Cardiac fibroblast (primary cell): ENCODE data around the gene NKAIN2.
A peak's percentile ranks its signal among the peaks of the same experiment; 100 is the strongest.

ENCODE experiments used
- DNase-seq, 2 donors: peaks; one replicate each; pipeline versions ENCODE4 v3.0.0 to v3.0.0-alpha.2; 2010; ENCODE audit warnings: low read depth in 2 of 2
- H3K4me3 ChIP-seq, 2 donors: replicated peaks in 1 of 2; 1 replicate in 1 of 2; 2 replicates in 1 of 2; pipeline ENCODE4 v1.5.1; 2011; ENCODE audit warnings: low read depth in 2 of 2, low read length in 2 of 2, mild to moderate bottlenecking in 2 of 2, moderate library complexity in 1 of 2
- TF ChIP-seq, protein P1 (sequence below): IDR thresholded peaks from one replicate; pipeline ENCODE4 v1.5.1; 2011; ENCODE audit warnings: low read depth, mild to moderate bottlenecking, low read length, inconsistent platforms

Gene NKAIN2

DNA sequence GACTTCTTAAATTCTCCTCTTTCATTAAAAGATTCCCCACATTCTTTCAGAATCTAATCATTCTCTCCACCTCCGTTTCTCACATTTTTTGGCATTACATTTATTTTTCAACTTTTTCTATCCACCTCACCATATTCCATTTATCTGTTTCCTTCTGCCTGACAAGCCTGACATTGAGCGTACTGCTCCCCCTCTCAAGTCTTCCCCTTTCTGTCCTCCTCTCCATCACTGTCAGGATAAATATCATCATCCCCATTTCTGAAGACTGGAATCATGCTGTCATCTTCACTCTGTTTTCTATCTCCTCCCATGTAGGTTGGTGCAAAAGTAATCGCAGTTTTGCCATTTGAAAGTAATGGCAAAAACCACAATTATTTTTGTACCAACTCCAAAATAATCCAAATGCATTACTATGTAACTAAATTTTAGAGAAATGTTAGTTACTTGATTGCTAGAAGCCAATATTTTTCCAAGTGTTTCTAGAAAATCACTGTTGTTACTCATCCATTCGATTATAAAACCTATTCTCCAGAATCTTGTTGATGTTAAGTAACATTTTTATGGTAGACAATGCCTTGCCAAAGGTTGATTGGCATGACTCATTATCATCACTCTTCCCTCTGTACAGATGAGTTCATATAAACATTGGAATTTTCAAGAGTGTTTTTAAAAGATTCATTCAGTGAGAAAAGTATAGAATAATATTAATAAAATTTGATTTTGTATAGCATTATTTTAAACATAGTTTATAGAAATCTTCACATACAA lies 866.2 kb downstream of the NKAIN2 start:
- no peak overlapping the region for H3K4me3 ChIP-seq

GRCh38 chr6:124670801-124671200 lies 867.1 kb downstream of the NKAIN2 start:
- no peak for DNase-seq
- H3K4me3 ChIP-seq: no peak overlapping the region
- TF ChIP-seq, protein P1, sequence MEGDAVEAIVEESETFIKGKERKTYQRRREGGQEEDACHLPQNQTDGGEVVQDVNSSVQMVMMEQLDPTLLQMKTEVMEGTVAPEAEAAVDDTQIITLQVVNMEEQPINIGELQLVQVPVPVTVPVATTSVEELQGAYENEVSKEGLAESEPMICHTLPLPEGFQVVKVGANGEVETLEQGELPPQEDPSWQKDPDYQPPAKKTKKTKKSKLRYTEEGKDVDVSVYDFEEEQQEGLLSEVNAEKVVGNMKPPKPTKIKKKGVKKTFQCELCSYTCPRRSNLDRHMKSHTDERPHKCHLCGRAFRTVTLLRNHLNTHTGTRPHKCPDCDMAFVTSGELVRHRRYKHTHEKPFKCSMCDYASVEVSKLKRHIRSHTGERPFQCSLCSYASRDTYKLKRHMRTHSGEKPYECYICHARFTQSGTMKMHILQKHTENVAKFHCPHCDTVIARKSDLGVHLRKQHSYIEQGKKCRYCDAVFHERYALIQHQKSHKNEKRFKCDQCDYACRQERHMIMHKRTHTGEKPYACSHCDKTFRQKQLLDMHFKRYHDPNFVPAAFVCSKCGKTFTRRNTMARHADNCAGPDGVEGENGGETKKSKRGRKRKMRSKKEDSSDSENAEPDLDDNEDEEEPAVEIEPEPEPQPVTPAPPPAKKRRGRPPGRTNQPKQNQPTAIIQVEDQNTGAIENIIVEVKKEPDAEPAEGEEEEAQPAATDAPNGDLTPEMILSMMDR: no peak

More for the DNA sequence above, 866.2 kb downstream of the NKAIN2 start:
- no peak for DNase-seq
- TF ChIP-seq, protein P1: no peak

GRCh38 chr6:124671324-124671723 lies 867.7 kb downstream of the NKAIN2 start:
- no peak for DNase-seq
- TF ChIP-seq, protein P1: no peak
- no peak overlapping the region for H3K4me3 ChIP-seq

- no peak overlapping the region for H3K4me3 ChIP-seq
- DNase-seq: no peak
- TF ChIP-seq, protein P1: no peak
Measured at GRCh38 chr6:124674042-124674441, 870.4 kb downstream of the NKAIN2 start.

DNA sequence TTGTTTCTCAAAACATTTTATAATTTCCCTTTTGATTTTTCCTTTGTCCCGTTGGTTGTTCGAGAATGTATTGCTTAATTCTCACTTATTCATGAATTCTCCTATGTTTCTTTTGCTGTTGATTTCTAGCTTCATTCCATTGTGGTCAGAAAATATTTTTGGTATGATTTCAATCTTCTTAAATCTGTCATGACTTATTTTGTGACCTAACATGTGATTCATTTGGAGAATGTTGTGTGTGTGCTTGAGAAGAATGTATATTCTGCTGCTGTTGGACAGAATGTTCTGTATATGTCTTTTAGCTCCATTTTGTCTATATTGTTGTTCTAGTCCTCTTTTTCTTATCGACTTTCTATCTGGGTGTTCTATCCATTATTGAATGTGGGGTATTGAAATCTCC lies 872.4 kb downstream of the NKAIN2 start:
- peak; percentile 25 to 87 for DNase-seq

DNA sequence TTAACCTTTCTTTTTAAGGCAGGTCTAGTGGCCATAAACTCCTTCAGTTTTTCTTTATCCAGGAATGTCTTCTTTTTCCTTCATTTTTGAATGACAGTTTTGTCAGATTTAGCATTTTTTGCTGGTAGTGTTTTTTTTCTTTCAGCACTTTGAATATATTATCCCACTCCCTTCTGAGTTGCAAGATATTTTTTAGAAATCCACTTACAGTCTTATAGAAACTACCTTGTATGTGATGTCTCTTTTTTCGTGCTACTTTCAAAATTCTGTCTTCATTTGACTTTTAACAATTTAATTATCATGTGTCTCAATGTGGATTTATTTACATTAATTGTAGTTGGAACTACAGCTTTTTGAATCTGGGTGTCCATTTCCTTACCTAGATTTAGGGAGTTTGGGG lies 874.2 kb downstream of the NKAIN2 start:
- DNase-seq: no peak
- H3K4me3 ChIP-seq: no peak overlapping the region
- TF ChIP-seq, protein P1: no peak

More for the DNA sequence above, 872.4 kb downstream of the NKAIN2 start:
- TF ChIP-seq, protein P1: no peak
- H3K4me3 ChIP-seq: no peak overlapping the region
